Loucy (cell line): Measurements from ENCODE around the gene NDRG2.
A peak's percentile ranks its signal among the peaks of the same experiment; 100 is the strongest.

ENCODE experiments used
- H2AFZ ChIP-seq: fragments of 200-600 bp; sonication (generic); 2 replicates; pipeline ENCODE4 v1.6.0; 2016; ENCODE audit warnings: antibody characterized with exemption, mild to moderate bottlenecking, low read length, moderate library complexity
- H3F3A ChIP-seq: fragments of 200-600 bp; 2 replicates; pipeline ENCODE4 v1.6.0; 2016; ENCODE audit warnings: antibody characterized with exemption, low read depth, mild to moderate bottlenecking
- H3K27me3 ChIP-seq: fragments of 200-600 bp; sonication (generic); 2 replicates; pipeline ENCODE4 v1.6.1; 2014; ENCODE audit warnings: low read length, mild to moderate bottlenecking; ENCODE audit not compliant: insufficient read depth, poor library complexity, severe bottlenecking
- H3K36me3 ChIP-seq: fragments of 200-600 bp; sonication (generic); 2 replicates; pipeline ENCODE4 v1.6.1; 2016; ENCODE audit warnings: low read length; ENCODE audit not compliant: insufficient read depth
- H3K4me1 ChIP-seq: fragments of 200-600 bp; sonication (generic); 2 replicates; pipeline ENCODE4 v1.5.1; 2014; ENCODE audit warnings: low read length, mild to moderate bottlenecking; ENCODE audit not compliant: insufficient read depth, poor library complexity, severe bottlenecking
- H3K4me2 ChIP-seq: fragments of 200-600 bp; sonication (generic); 2 replicates; pipeline ENCODE4 v1.6.0; 2014; ENCODE audit warnings: antibody characterized with exemption, low read length, low read depth, mild to moderate bottlenecking; ENCODE audit not compliant: poor library complexity, severe bottlenecking
- H3K4me3 ChIP-seq: fragments of 200-600 bp; sonication (generic); 2 replicates; pipeline ENCODE4 v1.5.1; 2014; ENCODE audit warnings: low read length, mild to moderate bottlenecking, mixed read lengths; ENCODE audit not compliant: poor library complexity, severe bottlenecking
- H3K79me2 ChIP-seq: fragments of 200-600 bp; sonication (generic); 2 replicates; pipeline ENCODE4 v1.6.1; 2014; ENCODE audit warnings: low read length; ENCODE audit not compliant: insufficient read depth
- H3K9ac ChIP-seq: fragments of 200-600 bp; sonication (generic); 2 replicates; pipeline ENCODE4 v1.6.0; 2014; ENCODE audit warnings: mild to moderate bottlenecking, low read depth, low read length, moderate library complexity; ENCODE audit not compliant: poor library complexity, severe bottlenecking
- H3K9me2 ChIP-seq: fragments of 200-600 bp; sonication (generic); replicated peaks from 2 replicates; pipeline ENCODE4 v1.6.1; 2016; ENCODE audit warnings: low read depth, low read length, mixed read lengths
- H3K9me3 ChIP-seq: fragments of 200-600 bp; sonication (generic); 2 replicates; pipeline ENCODE4 v1.6.1; 2014; ENCODE audit warnings: mild to moderate bottlenecking, antibody characterized with exemption, low read length, low read depth; ENCODE audit not compliant: insufficient read depth
- H4K20me1 ChIP-seq: fragments of 200-600 bp; sonication (generic); 2 replicates; pipeline ENCODE4 v1.6.0; 2014; ENCODE audit warnings: antibody characterized with exemption, low read length, mild to moderate bottlenecking; ENCODE audit not compliant: insufficient read depth, poor library complexity, severe bottlenecking
- CTCF ChIP-seq: fragments of 200-600 bp; sonication (generic); conservative IDR thresholded peaks from 2 replicates; pipeline ENCODE4 v1.5.1; 2014; ENCODE audit warnings: mild to moderate bottlenecking, antibody characterized with exemption, low read length
- EZH2phosphoT487 ChIP-seq: fragments of 200-600 bp; IDR thresholded peaks from 2 replicates; pipeline ENCODE4 v1.6.1; 2018; ENCODE audit warnings: antibody characterized with exemption, mild to moderate bottlenecking, moderate library complexity, borderline replicate concordance

Gene NDRG2

GRCh38 chr14:20989787-20990600 lies 34.9 kb downstream of the NDRG2 start, which contains the start of gene METTL17:
METTL17 (plus strand) TSS chr14:20989980; CDS start chr14:20990003, 23 bp downstream.
- Histone ChIP-seq H3K4me3 (peak within 1 kb of the TSS; percentile 85), H3K9me2 (no peaks in the 10 kb centered on the region), H3K9ac (peak within 1 kb of the TSS; percentile 84), H4K20me1 (peaks cover 13% of the 10 kb centered on the region), H3K9me3 (no peaks in the 10 kb centered on the region), H3K79me2 (peaks cover 35% of the 10 kb centered on the region), H3F3A (no peaks in the 10 kb centered on the region), H3K4me2 (peak within 1 kb of the TSS; percentile 73), H3K27me3 (no peaks in the 10 kb centered on the region), H2AFZ (peak within 1 kb of the TSS; percentile 74), H3K4me1 (peaks cover 28% of the 10 kb centered on the region), H3K36me3 (peaks cover 22% of the 10 kb centered on the region)
- peak; percentile 56 for TF ChIP-seq CTCF
- TF ChIP-seq EZH2phosphoT487, result no peak

- Histone ChIP-seq H3K4me2 (peak overlapping the region; percentile 73), H3K36me3 (peaks cover 16% of the 10 kb centered on the region), H3K79me2 (peaks cover 35% of the 10 kb centered on the region), H3K9me3 (no peaks in the 10 kb centered on the region), H3K4me3 (peak overlapping the region; percentile 85), H3K9me2 (no peaks in the 10 kb centered on the region), H3K9ac (peak overlapping the region; percentile 84), H3K27me3 (no peaks in the 10 kb centered on the region), H3K4me1 (peaks cover 28% of the 10 kb centered on the region), H2AFZ (peak overlapping the region; percentile 45; the same call in 1 of the 2 replicates), H3F3A (no peaks in the 10 kb centered on the region), H4K20me1 (peaks cover 13% of the 10 kb centered on the region)
- TF ChIP-seq EZH2phosphoT487 (no peak), CTCF (no peak)
Observed at GRCh38 chr14:20989471-20989786, 35.4 kb downstream of the NDRG2 start.

- Histone ChIP-seq H3K27me3 (no peaks in the 10 kb centered on the region), H3K9me3 (no peaks in the 10 kb centered on the region), H3F3A (no peaks in the 10 kb centered on the region), H3K4me3 (peak overlapping the region; percentile 85), H3K4me1 (peaks cover 28% of the 10 kb centered on the region), H4K20me1 (peaks cover 11% of the 10 kb centered on the region), H3K4me2 (peak overlapping the region; percentile 73), H3K79me2 (peaks cover 35% of the 10 kb centered on the region), H3K36me3 (peaks cover 11% of the 10 kb centered on the region; the same call in 1 of the 2 replicates), H2AFZ (peak overlapping the region; percentile 45; the same call in 1 of the 2 replicates), H3K9me2 (no peaks in the 10 kb centered on the region), H3K9ac (peak overlapping the region; percentile 84)
- TF ChIP-seq CTCF (no peak), EZH2phosphoT487 (no peak)
Observed at GRCh38 chr14:20988717-20989470, 36.0 kb downstream of the NDRG2 start.
